Measurements from ENCODE around the gene FGD2.
A peak's percentile ranks its signal among the peaks of the same experiment; 100 is the strongest.

Gene FGD2

DNA sequence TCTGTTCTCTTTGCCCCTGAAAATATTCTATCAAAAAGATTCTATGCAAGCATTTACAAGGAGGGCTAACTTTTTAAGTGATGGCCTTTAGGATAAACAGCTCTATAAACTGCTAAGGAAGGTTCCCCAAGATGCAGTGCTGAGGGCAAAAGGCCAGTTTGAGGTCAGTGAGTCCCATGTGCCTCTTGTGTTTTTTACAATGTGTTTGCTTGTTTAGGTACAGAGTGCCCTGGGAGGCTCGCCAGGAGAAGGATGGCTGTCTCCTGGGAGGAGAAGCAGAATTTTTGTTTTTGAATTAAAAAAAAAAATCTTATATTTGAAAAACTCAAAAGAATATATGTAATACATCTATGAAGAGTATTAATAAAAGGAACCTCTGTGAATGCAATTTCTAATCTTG is 32.3 kb upstream of the FGD2 start:
- CTCF ChIA-PET, result interaction anchor here (1.3 kb wide), 1 partner anchor 208 kb away, joined by 3 read pairs; no protein-coding TSS in a partner anchor
- no peak for TF ChIP-seq ZNF223 (tag by site-specific recombination; IDR thresholded peaks at IDR 0.05)
- peak; percentile 59; the same call in 1 of the 2 replicates for TF ChIP-seq ZNF2 (tag by site-specific recombination; IDR thresholded peaks at IDR 0.05)
- no peaks in the 10 kb centered on the region for H3K4me1 ChIP-seq (ENCODE audit: control insufficient read depth, insufficient read depth, low read length)

GRCh38 chr6:36973647-36974046 is 31.8 kb upstream of the FGD2 start:
- Histone ChIP-seq H3K27ac (ENCODE audit: extremely low read depth, low read depth, low read length) (no peak overlapping the region), H3K9me3 (ENCODE audit: control insufficient read depth, insufficient read depth, low read depth, low read length) (no peaks in the 10 kb centered on the region), H3K36me3 (ENCODE audit: control insufficient read depth in 2 of 2, insufficient read depth in 1 of 2, low read length in 2 of 2) (peaks cover 18 to 100% of the 10 kb centered on the region in 2 experiments), H3K4me3 (ENCODE audit: low read depth, low read length) (no peak overlapping the region), H3K4me1 (ENCODE audit: control insufficient read depth, insufficient read depth, low read length) (no peaks in the 10 kb centered on the region)
- CTCF ChIA-PET, result no interaction called here
- TF ChIP-seq ZNF473 (tag by site-specific recombination; IDR thresholded peaks at IDR 0.05) (no peak), SALL2 (tag by site-specific recombination; IDR thresholded peaks at IDR 0.05; ENCODE audit: borderline replicate concordance) (no peak)
- TF ChIP-seq, protein P1, sequence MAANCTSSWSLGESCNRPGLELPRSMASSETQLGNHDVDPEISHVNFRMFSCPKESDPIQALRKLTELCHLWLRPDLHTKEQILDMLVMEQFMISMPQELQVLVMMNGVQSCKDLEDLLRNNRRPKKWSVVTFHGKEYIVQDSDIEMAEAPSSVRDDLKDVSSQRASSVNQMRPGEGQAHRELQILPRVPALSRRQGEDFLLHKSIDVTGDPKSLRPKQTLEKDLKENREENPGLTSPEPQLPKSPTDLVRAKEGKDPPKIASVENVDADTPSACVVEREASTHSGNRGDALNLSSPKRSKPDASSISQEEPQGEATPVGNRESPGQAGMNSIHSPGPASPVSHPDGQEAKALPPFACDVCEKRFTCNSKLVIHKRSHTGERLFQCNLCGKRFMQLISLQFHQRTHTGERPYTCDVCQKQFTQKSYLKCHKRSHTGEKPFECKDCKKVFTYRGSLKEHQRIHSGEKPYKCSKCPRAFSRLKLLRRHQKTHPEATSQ (tag by site-specific recombination; IDR thresholded peaks at IDR 0.05), result no peak
- POLR2A ChIA-PET, result no interaction called here

More for the DNA sequence above, 32.3 kb upstream of the FGD2 start:
- POLR2A ChIA-PET, result no interaction called here
- H3K4me3 ChIP-seq (ENCODE audit: low read depth, low read length), result no peak overlapping the region
- no peak overlapping the region for H3K27ac ChIP-seq (ENCODE audit: extremely low read depth, low read depth, low read length)
- peaks cover 18 to 100% of the 10 kb centered on the region in 2 experiments for H3K36me3 ChIP-seq (ENCODE audit: control insufficient read depth in 2 of 2, insufficient read depth in 1 of 2, low read length in 2 of 2)
- H3K9me3 ChIP-seq (ENCODE audit: control insufficient read depth, insufficient read depth, low read depth, low read length), result no peaks in the 10 kb centered on the region

- TF ChIP-seq YY2 (tag by site-specific recombination; IDR thresholded peaks at IDR 0.05), result no peak
- TF ChIP-seq HOXD13 (CRISPR knock-in tag; IDR thresholded peaks at IDR 0.05; ENCODE audit: borderline replicate concordance), result no peak
- TF ChIP-seq PRDM10 (tag by site-specific recombination; IDR thresholded peaks at IDR 0.05), result no peak
- TF ChIP-seq, protein P2, sequence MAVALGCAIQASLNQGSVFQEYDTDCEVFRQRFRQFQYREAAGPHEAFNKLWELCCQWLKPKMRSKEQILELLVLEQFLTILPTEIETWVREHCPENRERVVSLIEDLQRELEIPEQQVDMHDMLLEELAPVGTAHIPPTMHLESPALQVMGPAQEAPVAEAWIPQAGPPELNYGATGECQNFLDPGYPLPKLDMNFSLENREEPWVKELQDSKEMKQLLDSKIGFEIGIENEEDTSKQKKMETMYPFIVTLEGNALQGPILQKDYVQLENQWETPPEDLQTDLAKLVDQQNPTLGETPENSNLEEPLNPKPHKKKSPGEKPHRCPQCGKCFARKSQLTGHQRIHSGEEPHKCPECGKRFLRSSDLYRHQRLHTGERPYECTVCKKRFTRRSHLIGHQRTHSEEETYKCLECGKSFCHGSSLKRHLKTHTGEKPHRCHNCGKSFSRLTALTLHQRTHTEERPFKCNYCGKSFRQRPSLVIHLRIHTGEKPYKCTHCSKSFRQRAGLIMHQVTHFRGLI (tag by site-specific recombination; IDR thresholded peaks at IDR 0.05), result peak; percentile 58; the same call in 1 of the 2 replicates
- H3K27ac ChIP-seq (ENCODE audit: extremely low read depth, low read depth, low read length), result no peak overlapping the region; the same call in 1 of the 2 replicates
These were observed 30.0 kb upstream of the FGD2 start for GRCh38 chr6:36975231-36976006.

GRCh38 chr6:36976007-36976264 is 29.5 kb upstream of the FGD2 start:
- H3K4me1 ChIP-seq (ENCODE audit: control insufficient read depth, insufficient read depth, low read length), result peaks cover 2% of the 10 kb centered on the region; the same call in 1 of the 2 replicates
- ChIA-PET CTCF (interaction anchor here (0.7 to 1.6 kb wide), 4 partner anchors 40 to 233 kb away, joined by 3 to 7 read pairs (median 4); no protein-coding TSS in a partner anchor), POLR2A (interaction anchor here (0.7 to 1.7 kb wide), 2 partner anchors 9 to 10 kb away, joined by 3 to 6 read pairs; partner anchors contain the start of gene MTCH1)
- no peak overlapping the region for H3K27ac ChIP-seq (ENCODE audit: extremely low read depth, low read depth, low read length)
- no peaks in the 10 kb centered on the region for H3K9me3 ChIP-seq (ENCODE audit: control insufficient read depth, insufficient read depth, low read depth, low read length)
- H3K4me3 ChIP-seq (ENCODE audit: low read depth, low read length), result no peak overlapping the region
- H3K36me3 ChIP-seq (ENCODE audit: control insufficient read depth in 2 of 2, insufficient read depth in 1 of 2, low read length in 2 of 2), result peaks cover 11 to 99% of the 10 kb centered on the region in 2 experiments
- TF ChIP-seq ZNF350 (tag by site-specific recombination; IDR thresholded peaks at IDR 0.05), result no peak
- no peak for TF ChIP-seq ZNF701 (tag by site-specific recombination; IDR thresholded peaks at IDR 0.05)
- no peak for TF ChIP-seq ZFP37 (tag by site-specific recombination; IDR thresholded peaks at IDR 0.05)
- TF ChIP-seq KLF10 (tag by site-specific recombination; IDR thresholded peaks at IDR 0.05), result no peak
- peak; percentile 49; the same call in 1 of the 2 replicates for TF ChIP-seq EGR2 (tag by site-specific recombination; IDR thresholded peaks at IDR 0.05; ENCODE audit: low read depth)
- no peak for TF ChIP-seq TSHZ1 (tag by site-specific recombination; IDR thresholded peaks at IDR 0.05; ENCODE audit: borderline replicate concordance)

More at GRCh38 chr6:36975231-36976006, 30.0 kb upstream of the FGD2 start:
- ChIA-PET POLR2A (interaction anchor here (0.7 to 1.7 kb wide), 3 partner anchors 9 to 11 kb away, joined by 3 to 6 read pairs (median 4); partner anchors contain the start of gene MTCH1), CTCF (interaction anchor here (0.7 to 1.6 kb wide), 3 partner anchors 22 to 209 kb away, joined by 3 to 7 read pairs (median 3); no protein-coding TSS in a partner anchor)
- H3K36me3 ChIP-seq (ENCODE audit: control insufficient read depth in 2 of 2, insufficient read depth in 1 of 2, low read length in 2 of 2), result peaks cover 11 to 99% of the 10 kb centered on the region in 2 experiments
- no peaks in the 10 kb centered on the region for H3K9me3 ChIP-seq (ENCODE audit: control insufficient read depth, insufficient read depth, low read depth, low read length)
- no peaks in the 10 kb centered on the region for H3K4me1 ChIP-seq (ENCODE audit: control insufficient read depth, insufficient read depth, low read length)
- no peak overlapping the region for H3K4me3 ChIP-seq (ENCODE audit: low read depth, low read length)

All from HEK293 (cell line).